ENCODE data around the gene FXYD6.

FXYD6 gene

GRCh38 chr11:117823946-117824420, 52.5 kb downstream of the FXYD6 start:
- H3K4me1 ChIP-seq (ENCODE audit: insufficient read depth, insufficient read length): peaks cover 25% of the 10 kb centered on the region
- no peak overlapping the region for H3K4me3 ChIP-seq (ENCODE audit: insufficient read length, low read depth)
- no peaks in the 10 kb centered on the region for H3K9me3 ChIP-seq (ENCODE audit: insufficient read depth, low read length)
- H3K27me3 ChIP-seq (ENCODE audit: insufficient read depth, insufficient read length): no peaks in the 10 kb centered on the region
- TF ChIP-seq YY1 (IDR thresholded peaks at IDR 0.05; ENCODE audit: insufficient read depth, insufficient read length): no peak
- no peak for TF ChIP-seq SUZ12 (IDR thresholded peaks at IDR 0.05; ENCODE audit: extremely low read depth, insufficient read depth, insufficient read length)
- no peak for TF ChIP-seq ZNF274 (IDR thresholded peaks at IDR 0.05; ENCODE audit: low read depth, low read length)
- no peak overlapping the region for H3K9ac ChIP-seq (ENCODE audit: insufficient read length, low read depth)
- DNase-seq (ENCODE audit: low read depth, low spot score): no peak
- H3K36me3 ChIP-seq (ENCODE audit: insufficient read depth, insufficient read length, low read length): no peaks in the 10 kb centered on the region

GRCh38 chr11:117823294-117823945, 53.0 kb downstream of the FXYD6 start:
- no peak for DNase-seq (ENCODE audit: low read depth, low spot score)

GRCh38 chr11:117822074-117823033, 54.1 kb downstream of the FXYD6 start:
- DNase-seq (ENCODE audit: low read depth, low spot score): no peak
- Histone ChIP-seq H3K4me1 (ENCODE audit: insufficient read depth, insufficient read length) (peaks cover 19% of the 10 kb centered on the region), H3K36me3 (ENCODE audit: insufficient read depth, insufficient read length, low read length) (no peaks in the 10 kb centered on the region), H3K4me3 (ENCODE audit: insufficient read length, low read depth) (no peak overlapping the region), H3K9ac (ENCODE audit: insufficient read length, low read depth) (no peak overlapping the region), H3K9me3 (ENCODE audit: insufficient read depth, low read length) (no peaks in the 10 kb centered on the region), H3K27me3 (ENCODE audit: insufficient read depth, insufficient read length) (no peaks in the 10 kb centered on the region)
- TF ChIP-seq SUZ12 (IDR thresholded peaks at IDR 0.05; ENCODE audit: extremely low read depth, insufficient read depth, insufficient read length) (no peak), YY1 (IDR thresholded peaks at IDR 0.05; ENCODE audit: insufficient read depth, insufficient read length) (no peak), ZNF274 (IDR thresholded peaks at IDR 0.05; ENCODE audit: low read depth, low read length) (no peak)

More at GRCh38 chr11:117823294-117823945, 53.0 kb downstream of the FXYD6 start:
- H3K9ac ChIP-seq (ENCODE audit: insufficient read length, low read depth): no peak overlapping the region
- no peaks in the 10 kb centered on the region for H3K36me3 ChIP-seq (ENCODE audit: insufficient read depth, insufficient read length, low read length)
- H3K4me1 ChIP-seq (ENCODE audit: insufficient read depth, insufficient read length): peaks cover 23% of the 10 kb centered on the region
- no peaks in the 10 kb centered on the region for H3K9me3 ChIP-seq (ENCODE audit: insufficient read depth, low read length)
- TF ChIP-seq ZNF274 (IDR thresholded peaks at IDR 0.05; ENCODE audit: low read depth, low read length): no peak
- no peak for TF ChIP-seq YY1 (IDR thresholded peaks at IDR 0.05; ENCODE audit: insufficient read depth, insufficient read length)
- no peak for TF ChIP-seq SUZ12 (IDR thresholded peaks at IDR 0.05; ENCODE audit: extremely low read depth, insufficient read depth, insufficient read length)
- H3K27me3 ChIP-seq (ENCODE audit: insufficient read depth, insufficient read length): no peaks in the 10 kb centered on the region
- H3K4me3 ChIP-seq (ENCODE audit: insufficient read length, low read depth): no peak overlapping the region

- H3K9ac ChIP-seq (ENCODE audit: insufficient read length, low read depth): no peak overlapping the region
- H3K4me1 ChIP-seq (ENCODE audit: insufficient read depth, insufficient read length): peaks cover 22% of the 10 kb centered on the region
- H3K4me3 ChIP-seq (ENCODE audit: insufficient read length, low read depth): no peak overlapping the region
- DNase-seq (ENCODE audit: low read depth, low spot score): no peak
- H3K9me3 ChIP-seq (ENCODE audit: insufficient read depth, low read length): no peaks in the 10 kb centered on the region
- TF ChIP-seq ZNF274 (IDR thresholded peaks at IDR 0.05; ENCODE audit: low read depth, low read length) (no peak), YY1 (IDR thresholded peaks at IDR 0.05; ENCODE audit: insufficient read depth, insufficient read length) (no peak), SUZ12 (IDR thresholded peaks at IDR 0.05; ENCODE audit: extremely low read depth, insufficient read depth, insufficient read length) (no peak)
- H3K36me3 ChIP-seq (ENCODE audit: insufficient read depth, insufficient read length, low read length): no peaks in the 10 kb centered on the region
- H3K27me3 ChIP-seq (ENCODE audit: insufficient read depth, insufficient read length): no peaks in the 10 kb centered on the region
These were observed 55.0 kb downstream of the FXYD6 start for GRCh38 chr11:117821431-117821830.

GRCh38 chr11:117820516-117820915, 55.9 kb downstream of the FXYD6 start:
- no peak for DNase-seq (ENCODE audit: low read depth, low spot score)
- H3K9ac ChIP-seq (ENCODE audit: insufficient read length, low read depth): no peak overlapping the region
- TF ChIP-seq SUZ12 (IDR thresholded peaks at IDR 0.05; ENCODE audit: extremely low read depth, insufficient read depth, insufficient read length) (no peak), YY1 (IDR thresholded peaks at IDR 0.05; ENCODE audit: insufficient read depth, insufficient read length) (no peak), ZNF274 (IDR thresholded peaks at IDR 0.05; ENCODE audit: low read depth, low read length) (no peak)
- H3K4me1 ChIP-seq (ENCODE audit: insufficient read depth, insufficient read length): peaks cover 26% of the 10 kb centered on the region
- no peaks in the 10 kb centered on the region for H3K27me3 ChIP-seq (ENCODE audit: insufficient read depth, insufficient read length)
- no peaks in the 10 kb centered on the region for H3K9me3 ChIP-seq (ENCODE audit: insufficient read depth, low read length)
- no peaks in the 10 kb centered on the region for H3K36me3 ChIP-seq (ENCODE audit: insufficient read depth, insufficient read length, low read length)
- H3K4me3 ChIP-seq (ENCODE audit: insufficient read length, low read depth): no peak overlapping the region

- Histone ChIP-seq H3K9me3 (ENCODE audit: insufficient read depth, low read length) (no peaks in the 10 kb centered on the region), H3K27me3 (ENCODE audit: insufficient read depth, insufficient read length) (no peaks in the 10 kb centered on the region), H3K4me1 (ENCODE audit: insufficient read depth, insufficient read length) (peaks cover 30% of the 10 kb centered on the region), H3K4me3 (ENCODE audit: insufficient read length, low read depth) (no peak overlapping the region), H3K36me3 (ENCODE audit: insufficient read depth, insufficient read length, low read length) (no peaks in the 10 kb centered on the region), H3K9ac (ENCODE audit: insufficient read length, low read depth) (no peak overlapping the region)
- DNase-seq (ENCODE audit: low read depth, low spot score): no peak
- TF ChIP-seq ZNF274 (IDR thresholded peaks at IDR 0.05; ENCODE audit: low read depth, low read length) (no peak), YY1 (IDR thresholded peaks at IDR 0.05; ENCODE audit: insufficient read depth, insufficient read length) (no peak), SUZ12 (IDR thresholded peaks at IDR 0.05; ENCODE audit: extremely low read depth, insufficient read depth, insufficient read length) (no peak)
These were observed 56.4 kb downstream of the FXYD6 start for GRCh38 chr11:117820071-117820470.
